Measurements from ENCODE around the gene KCTD5.
"Not testable (repeated sequence)": the region's sequence is repeated elsewhere in the genome, so short reads cannot be mapped to it uniquely, and the experiment has no call there.

DNA sequence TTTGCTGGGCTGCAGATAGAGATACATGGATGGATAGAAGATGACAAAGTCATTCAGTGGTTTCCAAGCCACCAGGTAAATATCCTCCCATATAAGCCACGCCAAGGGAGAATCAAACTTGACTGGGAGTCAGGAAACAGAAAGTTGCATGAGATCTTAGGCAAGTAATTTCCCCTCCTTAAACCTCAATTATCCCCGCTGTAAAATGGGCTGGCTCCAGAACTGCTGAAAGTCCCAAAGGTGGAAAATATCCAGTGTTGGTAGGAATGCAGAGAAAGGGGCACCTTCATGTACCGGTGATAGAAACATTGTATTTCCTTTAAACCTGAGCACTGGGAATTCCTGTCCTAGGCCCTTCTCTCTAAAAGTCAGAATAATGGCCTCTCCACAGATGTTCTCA lies 5.4 kb upstream of the KCTD5 start:
- TF ChIP-seq, protein P1, sequence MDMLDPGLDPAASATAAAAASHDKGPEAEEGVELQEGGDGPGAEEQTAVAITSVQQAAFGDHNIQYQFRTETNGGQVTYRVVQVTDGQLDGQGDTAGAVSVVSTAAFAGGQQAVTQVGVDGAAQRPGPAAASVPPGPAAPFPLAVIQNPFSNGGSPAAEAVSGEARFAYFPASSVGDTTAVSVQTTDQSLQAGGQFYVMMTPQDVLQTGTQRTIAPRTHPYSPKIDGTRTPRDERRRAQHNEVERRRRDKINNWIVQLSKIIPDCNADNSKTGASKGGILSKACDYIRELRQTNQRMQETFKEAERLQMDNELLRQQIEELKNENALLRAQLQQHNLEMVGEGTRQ (IDR thresholded peaks at IDR 0.05; ENCODE audit: low read length): not testable (repeated sequence)
- not testable (repeated sequence) for TF ChIP-seq RXRA (IDR thresholded peaks at IDR 0.05; ENCODE audit: insufficient read depth, low read depth, low read length); SUZ12 (IDR thresholded peaks at IDR 0.05; ENCODE audit: low read length); POLR2A (IDR thresholded peaks at IDR 0.05; ENCODE audit: control extremely low read depth in 1 of 2, low read depth in 2 of 2, low read length in 2 of 2)
- TF ChIP-seq, protein P2, sequence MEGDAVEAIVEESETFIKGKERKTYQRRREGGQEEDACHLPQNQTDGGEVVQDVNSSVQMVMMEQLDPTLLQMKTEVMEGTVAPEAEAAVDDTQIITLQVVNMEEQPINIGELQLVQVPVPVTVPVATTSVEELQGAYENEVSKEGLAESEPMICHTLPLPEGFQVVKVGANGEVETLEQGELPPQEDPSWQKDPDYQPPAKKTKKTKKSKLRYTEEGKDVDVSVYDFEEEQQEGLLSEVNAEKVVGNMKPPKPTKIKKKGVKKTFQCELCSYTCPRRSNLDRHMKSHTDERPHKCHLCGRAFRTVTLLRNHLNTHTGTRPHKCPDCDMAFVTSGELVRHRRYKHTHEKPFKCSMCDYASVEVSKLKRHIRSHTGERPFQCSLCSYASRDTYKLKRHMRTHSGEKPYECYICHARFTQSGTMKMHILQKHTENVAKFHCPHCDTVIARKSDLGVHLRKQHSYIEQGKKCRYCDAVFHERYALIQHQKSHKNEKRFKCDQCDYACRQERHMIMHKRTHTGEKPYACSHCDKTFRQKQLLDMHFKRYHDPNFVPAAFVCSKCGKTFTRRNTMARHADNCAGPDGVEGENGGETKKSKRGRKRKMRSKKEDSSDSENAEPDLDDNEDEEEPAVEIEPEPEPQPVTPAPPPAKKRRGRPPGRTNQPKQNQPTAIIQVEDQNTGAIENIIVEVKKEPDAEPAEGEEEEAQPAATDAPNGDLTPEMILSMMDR (IDR thresholded peaks at IDR 0.05; ENCODE audit: control extremely low read depth in 1 of 3, insufficient read depth in 1 of 3, low read depth in 1 of 3, low read length in 3 of 3): not testable (repeated sequence)
